GM13977 (cell line): ENCODE data around the gene PKP4.
A peak's percentile ranks its signal among the peaks of the same experiment; 100 is the strongest.

Source experiments
- DNase-seq: peaks from one replicate; pipeline ENCODE4 v3.0.0; 2012; ENCODE audit warnings: low spot score
- in situ Hi-C: fragments of 300-500 bp; cut with MboI; formaldehyde crosslinking; loops from one replicate; pipeline ENCODE4 v1.12.0; 2022; ENCODE audit warnings: low sequenced_read_pairs, low pct_unique_long_range_greater_than_20kb, mixed read lengths, inconsistent platforms; ENCODE audit not compliant: unreplicated experiment
- TF ChIP-seq, protein P1 (sequence below): IDR thresholded peaks from 2 replicates; pipeline ENCODE4 v1.5.1; 2012; ENCODE audit warnings: mild to moderate bottlenecking, control low read depth; ENCODE audit not compliant: insufficient read depth; ENCODE audit errors: extremely low read depth, missing control alignments

PKP4 gene

DNA sequence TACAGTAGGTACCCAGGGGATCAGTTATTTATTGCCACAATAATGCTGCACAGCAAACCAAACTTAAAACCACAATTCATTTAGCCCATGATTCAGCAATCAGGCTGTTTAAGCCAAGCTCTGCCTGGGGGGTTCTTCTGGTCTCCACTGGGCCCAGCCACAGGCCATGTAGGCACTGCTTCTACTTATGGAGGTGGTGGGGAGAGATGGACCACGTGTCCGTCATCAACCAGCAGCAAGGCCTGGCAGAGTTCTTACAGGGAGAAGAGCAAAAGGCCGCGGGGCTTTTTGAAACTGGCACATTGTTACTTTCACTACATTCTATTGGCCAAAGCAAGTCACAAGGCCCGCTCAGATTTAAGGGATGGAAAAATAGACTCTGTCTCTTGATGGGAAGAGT is 262.1 kb downstream of the PKP4 start:
- TF ChIP-seq, protein P1, sequence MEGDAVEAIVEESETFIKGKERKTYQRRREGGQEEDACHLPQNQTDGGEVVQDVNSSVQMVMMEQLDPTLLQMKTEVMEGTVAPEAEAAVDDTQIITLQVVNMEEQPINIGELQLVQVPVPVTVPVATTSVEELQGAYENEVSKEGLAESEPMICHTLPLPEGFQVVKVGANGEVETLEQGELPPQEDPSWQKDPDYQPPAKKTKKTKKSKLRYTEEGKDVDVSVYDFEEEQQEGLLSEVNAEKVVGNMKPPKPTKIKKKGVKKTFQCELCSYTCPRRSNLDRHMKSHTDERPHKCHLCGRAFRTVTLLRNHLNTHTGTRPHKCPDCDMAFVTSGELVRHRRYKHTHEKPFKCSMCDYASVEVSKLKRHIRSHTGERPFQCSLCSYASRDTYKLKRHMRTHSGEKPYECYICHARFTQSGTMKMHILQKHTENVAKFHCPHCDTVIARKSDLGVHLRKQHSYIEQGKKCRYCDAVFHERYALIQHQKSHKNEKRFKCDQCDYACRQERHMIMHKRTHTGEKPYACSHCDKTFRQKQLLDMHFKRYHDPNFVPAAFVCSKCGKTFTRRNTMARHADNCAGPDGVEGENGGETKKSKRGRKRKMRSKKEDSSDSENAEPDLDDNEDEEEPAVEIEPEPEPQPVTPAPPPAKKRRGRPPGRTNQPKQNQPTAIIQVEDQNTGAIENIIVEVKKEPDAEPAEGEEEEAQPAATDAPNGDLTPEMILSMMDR: no peak
- no peak for DNase-seq
- in situ Hi-C loops: no loop called here

DNA sequence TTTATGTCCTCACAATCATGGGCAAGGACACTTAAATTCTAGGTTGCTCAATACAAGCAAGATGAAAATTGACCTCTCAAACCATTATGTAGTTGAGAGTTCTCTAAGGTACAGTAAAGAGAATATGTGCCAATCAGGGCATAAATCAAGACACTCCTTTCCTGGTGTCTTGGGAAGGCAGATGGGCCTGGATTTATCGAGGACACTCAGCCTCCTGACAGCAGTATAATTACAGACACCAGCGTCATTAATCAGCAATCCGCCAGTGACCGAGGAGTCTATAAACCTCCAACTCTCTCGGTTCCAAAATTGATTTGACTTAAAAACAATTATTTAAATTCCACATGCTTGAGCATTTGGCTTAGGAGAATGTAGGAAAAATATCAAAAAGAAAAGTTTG is 262.7 kb downstream of the PKP4 start:
- in situ Hi-C loops: no loop called here
- TF ChIP-seq, protein P1: no peak
- DNase-seq: no peak

DNA sequence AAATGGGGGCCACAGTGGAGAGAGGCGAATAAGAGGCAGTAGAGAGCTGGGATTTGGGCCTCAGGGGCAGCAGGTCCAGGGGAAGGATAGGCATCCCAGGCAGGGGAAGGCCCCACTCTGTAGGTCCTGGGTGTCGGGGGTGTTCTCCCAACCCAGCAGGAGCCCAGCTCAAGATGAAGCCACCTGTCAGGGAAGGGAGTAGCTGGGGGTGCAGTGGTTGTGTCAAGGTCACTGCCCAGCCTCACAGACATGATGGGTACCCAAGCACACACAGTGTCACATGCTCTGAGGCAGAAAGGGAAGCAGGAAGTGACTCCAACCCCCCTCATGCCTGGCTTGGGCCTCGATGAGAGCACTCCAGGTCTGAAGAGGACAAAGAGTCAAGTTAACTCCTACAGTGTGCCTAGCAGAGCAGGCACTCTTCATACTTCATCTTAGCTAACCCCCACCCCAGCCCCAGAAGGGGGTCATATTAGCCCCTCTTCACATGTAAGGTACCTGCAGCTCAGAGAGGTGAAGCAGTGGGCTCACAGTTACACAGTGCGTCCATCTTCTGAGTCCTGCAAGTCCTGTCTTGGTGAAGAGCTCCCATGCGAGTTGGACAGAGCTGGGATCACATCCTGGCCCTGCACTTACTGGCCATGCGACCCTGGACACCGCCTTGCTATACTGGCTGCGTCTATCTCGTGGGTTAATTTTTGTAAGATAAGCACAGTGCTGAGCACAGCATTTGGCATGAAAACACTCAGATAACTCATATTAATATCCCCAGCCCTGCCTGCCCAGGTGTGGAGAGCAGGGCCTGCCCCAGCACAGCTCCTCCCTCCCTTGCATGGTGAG is 265.7 kb downstream of the PKP4 start:
- TF ChIP-seq, protein P1: no peak
- no peak for DNase-seq
- in situ Hi-C loops: no loop called here

DNA sequence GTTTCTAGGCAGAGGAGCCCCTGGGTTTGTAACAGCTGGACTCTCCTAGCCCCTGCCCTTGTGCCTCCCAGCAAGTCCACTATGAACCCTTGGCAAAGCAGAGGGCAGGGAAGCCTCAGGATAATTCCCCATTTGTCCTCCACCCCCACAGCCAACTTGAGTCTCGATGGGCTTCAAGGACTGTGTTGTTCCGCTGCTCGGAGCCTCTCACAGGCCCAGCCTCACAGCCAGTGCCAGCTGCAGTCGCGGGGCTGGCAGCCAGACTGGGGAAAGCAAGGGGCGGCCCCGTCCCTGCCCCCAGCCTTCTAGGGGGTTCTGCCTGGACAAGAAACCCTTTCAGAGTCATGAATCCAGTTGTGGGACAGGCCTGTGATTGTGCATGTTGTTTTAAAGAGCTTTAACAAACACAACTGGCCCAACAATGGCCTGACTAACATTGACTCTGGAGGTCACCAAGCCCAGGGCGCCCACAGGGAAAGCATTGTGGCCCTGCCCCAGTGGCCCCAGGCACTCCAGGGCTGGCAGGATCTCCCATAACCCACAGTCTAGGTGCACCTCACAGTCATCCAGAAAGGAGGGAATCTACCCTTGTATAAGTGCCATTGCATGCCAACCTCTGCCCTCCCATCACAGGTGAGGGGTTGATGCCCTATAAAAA is 266.6 kb downstream of the PKP4 start:
- TF ChIP-seq, protein P1: no peak
- DNase-seq: no peak
- in situ Hi-C loops: no loop called here

DNA sequence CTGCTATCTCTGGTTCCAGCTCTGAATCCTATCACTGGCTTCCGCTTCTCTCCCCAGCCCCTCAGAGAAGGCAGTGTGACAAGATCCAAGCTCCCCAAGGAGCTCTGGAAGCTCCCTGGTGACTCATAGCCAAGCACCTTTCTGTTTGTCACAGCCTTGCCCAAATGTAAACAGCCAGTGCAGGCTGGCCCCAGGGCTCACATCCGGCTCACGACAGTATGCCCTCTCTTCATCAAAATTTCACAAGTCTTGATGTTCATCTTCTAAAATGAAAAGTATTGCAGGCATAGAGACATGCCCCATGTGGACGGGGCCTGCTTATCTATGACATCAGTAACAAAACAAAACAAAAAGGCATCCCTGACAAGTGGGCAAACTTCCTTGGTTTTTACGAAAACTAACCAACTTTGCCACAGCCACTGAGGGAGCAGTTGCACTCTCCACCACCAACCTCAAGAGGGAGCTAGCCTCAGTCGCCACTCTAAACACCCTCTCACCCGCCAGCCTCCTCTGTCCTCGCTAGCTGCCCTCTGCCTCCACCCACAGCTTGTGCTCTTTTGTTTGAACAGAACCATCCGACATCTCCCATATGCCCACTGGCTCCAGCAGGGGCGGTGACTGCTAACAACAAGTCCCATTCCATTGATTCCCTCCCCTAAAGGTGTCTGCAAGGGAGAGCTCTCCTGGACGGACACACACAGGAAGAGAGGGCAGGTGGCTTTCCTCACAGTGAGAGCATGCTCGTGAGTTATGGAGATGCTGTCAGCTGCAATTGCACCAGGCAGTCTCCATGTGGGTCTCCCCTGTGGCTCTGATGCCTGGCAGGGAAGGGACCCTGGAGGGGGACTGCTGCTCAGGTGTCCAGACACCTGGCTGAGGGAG is 267.4 kb downstream of the PKP4 start:
- no peak for DNase-seq
- TF ChIP-seq, protein P1: peak; percentile 38
- in situ Hi-C loops: no loop called here

DNA sequence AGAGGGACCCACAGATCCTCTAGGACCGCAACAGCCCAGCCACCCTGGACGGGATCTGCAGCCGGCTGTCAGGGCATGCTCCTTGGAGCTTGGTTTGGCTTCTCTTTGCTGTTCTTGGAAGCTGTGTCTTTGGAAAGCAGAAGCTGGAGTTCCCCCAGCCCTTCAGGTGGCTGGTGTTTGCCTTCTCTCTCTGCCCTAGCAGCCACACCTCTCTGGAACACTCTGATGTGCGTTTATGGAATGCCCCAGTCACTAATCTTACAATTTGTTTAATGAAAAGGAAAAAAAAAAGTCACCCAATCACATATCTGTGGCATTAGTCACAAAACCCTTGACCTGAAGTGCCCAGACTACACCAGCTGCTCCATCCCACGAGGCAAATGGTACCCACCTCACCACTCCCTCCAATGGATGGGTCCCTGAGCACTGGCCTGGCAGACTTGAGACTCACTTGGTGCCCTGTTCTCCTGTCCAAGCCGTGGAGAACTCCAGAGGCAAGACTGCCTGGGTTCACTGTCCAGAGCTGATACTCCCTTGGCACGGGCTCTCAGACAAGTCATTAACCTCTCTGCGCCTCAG is 268.1 kb downstream of the PKP4 start:
- no peak for DNase-seq
- in situ Hi-C loops: loop anchor here (25.0 kb wide), 1 partner anchor 688 kb away; no protein-coding TSS in a partner anchor
- TF ChIP-seq, protein P1: no peak
